Omental fat pad (tissue), 4 donors: Measurements from ENCODE around the gene PALM. TPM values are rescaled to one million over a fixed set of nuclear protein-coding genes. Genes with fewer than 3 reads are reported as not detected.

Source experiments
- ATAC-seq: fragments of 150-250 bp; one replicate; pipeline ENCODE4 v1.9.1; 2016; ENCODE audit warnings: mild to moderate bottlenecking, moderate library complexity; ENCODE audit not compliant: low FRiP score
- DNase-seq: peaks from one replicate; pipeline ENCODE4 v3.0.0-alpha.2; 2019; ENCODE audit warnings: low spot score
- CTCF ChIP-seq, 3 donors: fragments of 450-650 bp; IDR thresholded peaks; one replicate each; pipeline ENCODE4 v1.5.1; 2016 to 2017; ENCODE audit warnings: antibody characterized with exemption in 3 of 3, mild to moderate bottlenecking in 3 of 3, moderate library complexity in 2 of 3
- total RNA-seq, 4 donors: library from RNA; depleted of rRNA; stranded (reverse); fragments of >200 nt; gene quantifications; one replicate each; pipeline ENCODE4 v1.1.0, GENCODE V29; 2016

Gene PALM
- total RNA-seq, 4 donors from 2014 or later: 44.6 to 119 (median 54.8) TPM

DNA sequence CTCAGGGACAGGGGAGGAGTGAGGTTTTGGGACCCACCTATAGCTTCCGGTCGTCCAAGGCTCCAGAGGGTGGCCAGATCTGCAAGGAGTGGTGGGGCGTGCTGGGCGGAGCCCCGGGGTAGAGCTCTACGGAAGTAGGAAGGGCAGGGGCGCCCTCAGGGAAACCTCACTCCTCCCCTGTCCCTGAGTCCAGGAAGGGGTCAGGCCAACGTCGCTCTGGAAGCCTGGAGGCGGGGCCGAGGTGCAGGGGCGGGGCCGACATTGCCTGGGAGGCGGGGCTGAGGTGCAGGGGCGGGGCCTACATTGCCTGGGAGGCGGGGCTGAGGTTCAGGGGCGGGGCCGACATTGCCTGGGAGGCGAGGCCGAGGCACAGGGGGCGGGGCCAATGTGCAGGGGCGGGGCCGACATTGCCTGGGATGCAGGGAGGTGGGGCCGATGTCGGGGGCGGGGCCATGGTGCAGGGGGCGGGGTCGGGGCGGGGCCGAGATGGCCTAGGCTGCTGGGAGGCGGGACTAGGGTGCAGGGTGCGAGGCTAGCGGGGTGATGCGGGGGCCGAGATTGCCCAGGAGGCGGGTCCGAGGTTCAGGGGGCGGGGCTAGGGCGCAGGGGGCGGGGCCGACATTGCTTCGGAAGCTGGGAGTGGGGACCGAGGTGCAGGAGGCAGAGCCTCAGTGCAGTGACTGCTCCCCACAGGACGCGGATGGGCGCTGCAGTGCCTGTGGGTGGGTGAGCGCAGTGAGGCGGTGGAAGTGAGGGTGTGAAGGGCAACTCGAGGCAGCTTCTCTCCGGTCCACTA lies 4.9 kb upstream of the PALM start:
- DNase-seq: peak; percentile 73
- no peak for TF ChIP-seq CTCF (IDR thresholded peaks at IDR 0.05)
- peak; percentile 50 for ATAC-seq

GRCh38 chr19:704447-704741 lies 4.3 kb upstream of the PALM start:
- no peak for DNase-seq
- no peak for ATAC-seq
- TF ChIP-seq CTCF (IDR thresholded peaks at IDR 0.05): no peak

GRCh38 chr19:709196-709964 lies 645 bp downstream of the PALM start:
- TF ChIP-seq CTCF (IDR thresholded peaks at IDR 0.05): no peak
- DNase-seq (no peak), ATAC-seq (peak; percentile 28)

GRCh38 chr19:709965-710571 lies 1.3 kb downstream of the PALM start:
- TF ChIP-seq CTCF (IDR thresholded peaks at IDR 0.05): no peak
- DNase-seq (no peak), ATAC-seq (peak; percentile 33)

DNA sequence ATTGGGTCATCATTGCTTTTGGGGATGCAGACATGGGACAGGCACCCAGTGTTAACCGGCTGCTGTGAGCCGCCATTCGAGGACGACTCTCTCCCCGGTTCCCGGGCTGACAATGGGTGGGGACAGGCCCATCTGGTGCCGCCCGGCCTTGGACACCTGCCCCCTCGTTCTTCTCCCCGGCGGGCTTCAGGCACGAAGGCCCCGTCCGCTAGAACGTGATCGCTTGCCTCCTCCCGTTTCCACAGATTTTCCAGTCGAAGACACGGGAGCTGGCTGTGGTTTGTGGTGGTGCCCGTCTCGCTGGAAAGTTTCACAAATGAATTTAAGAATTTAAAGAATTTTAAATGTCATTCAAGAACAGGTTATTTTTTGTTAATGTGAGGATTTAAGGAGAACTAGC lies 2.0 kb downstream of the PALM start:
- TF ChIP-seq CTCF (IDR thresholded peaks at IDR 0.05): no peak
- no peak for DNase-seq
- no peak for ATAC-seq

DNA sequence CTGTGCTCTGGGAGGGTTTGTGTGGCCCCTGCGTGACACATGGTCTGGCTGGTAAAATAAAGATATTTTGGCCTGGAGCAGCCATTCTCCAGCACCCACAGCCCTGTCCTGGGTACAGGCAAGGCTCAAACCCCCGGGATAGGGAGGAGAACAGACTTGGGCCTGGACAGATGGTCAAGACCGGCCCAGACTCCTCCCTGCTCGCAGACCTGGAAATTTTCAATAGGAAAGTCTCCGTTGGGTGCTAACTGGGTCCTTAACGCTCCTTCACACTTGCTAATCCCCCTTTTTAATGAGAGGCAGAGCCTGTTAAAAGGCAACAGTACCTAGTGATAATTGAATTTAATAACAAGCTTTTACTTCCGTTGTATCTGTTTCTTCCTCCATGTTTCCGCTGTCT lies 2.5 kb downstream of the PALM start:
- TF ChIP-seq CTCF (IDR thresholded peaks at IDR 0.05): no peak
- ATAC-seq: no peak
- no peak for DNase-seq
